Measurements from ENCODE around the gene ZNF618. TPM values are rescaled to one million over a fixed set of nuclear protein-coding genes. Genes with fewer than 3 reads are reported as not detected.

ZNF618 gene
- total RNA-seq, 2 donors from 2014 or later, result 0.60 to 1.7 TPM

DNA sequence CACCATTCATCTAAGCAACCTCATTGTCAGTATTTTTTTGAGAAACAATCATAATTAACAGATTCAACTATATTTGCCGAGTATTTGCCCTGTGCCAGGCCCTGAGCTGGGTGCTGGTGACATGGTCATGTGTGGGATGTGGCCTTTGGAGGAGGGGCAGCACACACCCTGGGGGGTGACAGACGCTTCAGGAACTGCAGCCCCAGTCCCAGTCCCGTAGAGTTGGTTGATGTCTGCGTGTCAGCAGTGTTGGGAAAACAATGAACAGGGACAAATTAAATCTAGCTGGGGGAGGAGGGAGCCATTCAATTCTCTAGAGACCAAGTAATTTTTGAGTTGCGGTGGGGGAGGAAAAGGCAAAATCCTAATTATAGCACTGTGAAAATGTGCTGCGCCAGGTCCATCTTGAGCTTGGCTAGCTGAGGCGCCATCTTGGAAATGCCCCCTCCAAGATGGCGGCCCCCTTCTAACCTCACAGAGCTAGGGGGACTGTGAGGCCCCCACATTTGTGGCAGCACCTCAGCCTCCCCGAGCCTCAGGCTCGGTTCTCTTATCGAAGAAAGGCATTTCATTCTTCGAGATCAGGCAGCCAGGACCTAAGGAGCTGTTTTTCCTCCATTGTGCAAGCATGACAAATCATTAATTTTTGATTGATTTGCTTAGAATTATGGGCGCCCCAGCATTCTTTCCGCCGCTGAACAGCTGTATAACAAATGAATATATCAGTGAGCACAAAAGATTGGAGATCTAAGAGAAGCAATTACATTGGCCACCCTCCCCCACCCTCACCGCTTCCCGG, 87.8 kb downstream of the ZNF618 start:
- no peaks in the 10 kb centered on the region for H3K9me3 ChIP-seq (ENCODE audit: control insufficient read depth, low read length, poor library complexity, severe bottlenecking)
- Mint-ChIP-seq H3K4me3 (no peak overlapping the region), H3K27me3 (peaks cover 9% of the 10 kb centered on the region), H3K36me3 (ENCODE audit: low read depth) (peaks cover 2% of the 10 kb centered on the region), H3K4me1 (peaks cover 2% of the 10 kb centered on the region), H3K27ac (no peak overlapping the region)
- ATAC-seq (no peak), DNase-seq (no peak)

- H3K36me3 Mint-ChIP-seq (ENCODE audit: low read depth), result peaks cover 2% of the 10 kb centered on the region
- no peak overlapping the region for H3K4me3 Mint-ChIP-seq
- no peaks in the 10 kb centered on the region for H3K9me3 ChIP-seq (ENCODE audit: control insufficient read depth, low read length, poor library complexity, severe bottlenecking)
- peaks cover 9% of the 10 kb centered on the region for H3K27me3 Mint-ChIP-seq
- DNase-seq (no peak), ATAC-seq (no peak)
- H3K4me1 Mint-ChIP-seq, result peaks cover 2% of the 10 kb centered on the region
- H3K27ac Mint-ChIP-seq, result no peak overlapping the region
Observed at GRCh38 chr9:113964495-113965170, 88.5 kb downstream of the ZNF618 start.

- no peak for ATAC-seq
- no peak overlapping the region for H3K4me3 Mint-ChIP-seq
- peaks cover 9% of the 10 kb centered on the region for H3K27me3 Mint-ChIP-seq
- no peaks in the 10 kb centered on the region for H3K4me1 Mint-ChIP-seq
- H3K36me3 Mint-ChIP-seq (ENCODE audit: low read depth), result no peaks in the 10 kb centered on the region
- H3K27ac Mint-ChIP-seq, result no peak overlapping the region
- DNase-seq, result no peak
- no peaks in the 10 kb centered on the region for H3K9me3 ChIP-seq (ENCODE audit: control insufficient read depth, low read length, poor library complexity, severe bottlenecking)
Observed at GRCh38 chr9:113966394-113966793, 90.3 kb downstream of the ZNF618 start.

- no peak overlapping the region for H3K4me3 Mint-ChIP-seq
- no peaks in the 10 kb centered on the region for H3K36me3 Mint-ChIP-seq (ENCODE audit: low read depth)
- H3K4me1 Mint-ChIP-seq, result no peaks in the 10 kb centered on the region
- no peak for DNase-seq
- no peak overlapping the region for H3K27ac Mint-ChIP-seq
- H3K27me3 Mint-ChIP-seq, result peaks cover 9% of the 10 kb centered on the region
- H3K9me3 ChIP-seq (ENCODE audit: control insufficient read depth, low read length, poor library complexity, severe bottlenecking), result no peaks in the 10 kb centered on the region
- no peak for ATAC-seq
Observed at GRCh38 chr9:113967380-113967779, 91.3 kb downstream of the ZNF618 start.

DNA sequence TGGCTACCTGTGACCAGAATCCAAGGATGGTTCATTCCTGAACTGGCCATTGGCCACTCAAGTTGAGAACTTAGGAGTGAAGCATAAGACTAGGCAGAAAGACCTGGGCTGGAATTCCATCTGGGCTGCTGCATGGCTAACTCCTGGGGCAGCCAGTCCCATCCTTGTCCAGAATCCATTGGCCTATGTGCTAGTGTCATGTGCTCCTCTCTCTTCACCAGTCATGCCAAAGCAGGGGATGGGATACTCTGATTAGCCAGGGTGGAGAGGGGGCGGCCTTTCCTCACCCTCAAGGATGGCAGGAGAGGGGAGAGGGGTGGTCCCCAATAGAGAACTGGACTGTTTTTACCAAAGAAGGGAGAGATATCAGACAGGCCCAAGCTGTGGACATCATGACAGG, 93.2 kb downstream of the ZNF618 start:
- Mint-ChIP-seq H3K4me1 (no peaks in the 10 kb centered on the region), H3K27me3 (peaks cover 14% of the 10 kb centered on the region), H3K36me3 (ENCODE audit: low read depth) (peaks cover 3% of the 10 kb centered on the region), H3K4me3 (no peak overlapping the region), H3K27ac (no peak overlapping the region)
- DNase-seq (no peak), ATAC-seq (no peak)
- no peaks in the 10 kb centered on the region for H3K9me3 ChIP-seq (ENCODE audit: control insufficient read depth, low read length, poor library complexity, severe bottlenecking)

DNA sequence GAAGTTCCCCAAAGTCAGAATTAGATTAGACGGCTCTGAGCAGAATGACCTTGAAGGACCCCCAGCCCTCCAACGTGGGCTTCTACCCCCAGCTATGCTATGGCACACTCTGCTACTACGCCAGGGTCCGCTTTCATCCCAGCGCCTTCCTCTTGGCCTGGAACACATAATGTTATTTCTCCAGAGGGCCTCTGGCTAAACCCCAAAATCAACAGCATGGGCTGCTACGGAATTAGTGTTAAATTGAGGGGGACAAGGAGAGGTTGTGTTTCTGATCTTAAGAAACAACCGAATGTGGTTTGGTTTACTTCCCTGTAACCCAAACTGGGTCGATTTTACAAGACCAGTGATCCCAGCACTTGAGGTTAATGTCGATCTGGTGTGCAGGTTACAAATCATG, 97.1 kb downstream of the ZNF618 start:
- H3K4me3 Mint-ChIP-seq, result no peak overlapping the region
- peaks cover 12% of the 10 kb centered on the region for H3K27me3 Mint-ChIP-seq
- ATAC-seq, result no peak
- peaks cover 3% of the 10 kb centered on the region for H3K36me3 Mint-ChIP-seq (ENCODE audit: low read depth)
- no peak overlapping the region for H3K27ac Mint-ChIP-seq
- no peak for DNase-seq
- no peaks in the 10 kb centered on the region for H3K9me3 ChIP-seq (ENCODE audit: control insufficient read depth, low read length, poor library complexity, severe bottlenecking)
- H3K4me1 Mint-ChIP-seq, result peaks cover 3% of the 10 kb centered on the region

GRCh38 chr9:113973963-113974413, 97.9 kb downstream of the ZNF618 start:
- ATAC-seq (no peak), DNase-seq (no peak)
- H3K9me3 ChIP-seq (ENCODE audit: control insufficient read depth, low read length, poor library complexity, severe bottlenecking), result no peaks in the 10 kb centered on the region
- H3K36me3 Mint-ChIP-seq (ENCODE audit: low read depth), result peaks cover 3% of the 10 kb centered on the region
- H3K27me3 Mint-ChIP-seq, result peaks cover 12% of the 10 kb centered on the region
- no peak overlapping the region for H3K4me3 Mint-ChIP-seq
- peaks cover 3% of the 10 kb centered on the region for H3K4me1 Mint-ChIP-seq
- no peak overlapping the region for H3K27ac Mint-ChIP-seq

DNA sequence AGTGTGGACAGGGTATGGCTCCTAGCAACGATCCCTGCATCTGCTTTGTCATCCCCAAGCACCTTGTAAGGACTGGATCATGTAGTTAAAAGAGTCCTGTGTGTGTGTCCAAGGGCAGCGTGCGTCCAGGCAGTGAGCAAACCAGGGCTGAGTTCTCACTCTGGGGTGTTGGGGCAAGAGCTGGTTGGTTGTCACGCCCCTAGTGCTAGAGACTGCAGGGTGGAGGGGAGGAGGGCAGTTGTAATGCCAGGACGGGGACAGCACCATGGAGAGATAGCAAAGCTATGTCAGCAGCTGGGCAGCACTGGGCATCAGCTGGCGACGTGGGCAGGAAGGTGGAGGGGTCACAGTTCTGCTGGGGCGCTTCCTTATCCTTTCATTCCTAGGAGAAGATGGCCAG, 100.8 kb downstream of the ZNF618 start:
- H3K27me3 Mint-ChIP-seq, result peaks cover 12% of the 10 kb centered on the region
- DNase-seq (no peak), ATAC-seq (no peak)
- H3K36me3 Mint-ChIP-seq (ENCODE audit: low read depth), result peaks cover 3% of the 10 kb centered on the region
- H3K9me3 ChIP-seq (ENCODE audit: control insufficient read depth, low read length, poor library complexity, severe bottlenecking), result no peaks in the 10 kb centered on the region
- peaks cover 3% of the 10 kb centered on the region for H3K4me1 Mint-ChIP-seq
- H3K4me3 Mint-ChIP-seq, result no peak overlapping the region
- no peak overlapping the region for H3K27ac Mint-ChIP-seq

GRCh38 chr9:113978725-113979342, 102.7 kb downstream of the ZNF618 start:
- DNase-seq, result no peak
- Mint-ChIP-seq H3K36me3 (ENCODE audit: low read depth) (peaks cover 3% of the 10 kb centered on the region), H3K27ac (no peak overlapping the region), H3K4me1 (peaks cover 3% of the 10 kb centered on the region), H3K27me3 (peaks cover 10% of the 10 kb centered on the region), H3K4me3 (no peak overlapping the region)
- no peaks in the 10 kb centered on the region for H3K9me3 ChIP-seq (ENCODE audit: control insufficient read depth, low read length, poor library complexity, severe bottlenecking)
- ATAC-seq, result no peak

- ATAC-seq (no peak), DNase-seq (no peak)
- no peaks in the 10 kb centered on the region for H3K9me3 ChIP-seq (ENCODE audit: control insufficient read depth, low read length, poor library complexity, severe bottlenecking)
- Mint-ChIP-seq H3K4me3 (no peak overlapping the region), H3K36me3 (ENCODE audit: low read depth) (no peaks in the 10 kb centered on the region), H3K27ac (no peak overlapping the region), H3K4me1 (peaks cover 3% of the 10 kb centered on the region), H3K27me3 (peaks cover 7% of the 10 kb centered on the region)
Observed at GRCh38 chr9:113979343-113980127, 103.4 kb downstream of the ZNF618 start.

DNA sequence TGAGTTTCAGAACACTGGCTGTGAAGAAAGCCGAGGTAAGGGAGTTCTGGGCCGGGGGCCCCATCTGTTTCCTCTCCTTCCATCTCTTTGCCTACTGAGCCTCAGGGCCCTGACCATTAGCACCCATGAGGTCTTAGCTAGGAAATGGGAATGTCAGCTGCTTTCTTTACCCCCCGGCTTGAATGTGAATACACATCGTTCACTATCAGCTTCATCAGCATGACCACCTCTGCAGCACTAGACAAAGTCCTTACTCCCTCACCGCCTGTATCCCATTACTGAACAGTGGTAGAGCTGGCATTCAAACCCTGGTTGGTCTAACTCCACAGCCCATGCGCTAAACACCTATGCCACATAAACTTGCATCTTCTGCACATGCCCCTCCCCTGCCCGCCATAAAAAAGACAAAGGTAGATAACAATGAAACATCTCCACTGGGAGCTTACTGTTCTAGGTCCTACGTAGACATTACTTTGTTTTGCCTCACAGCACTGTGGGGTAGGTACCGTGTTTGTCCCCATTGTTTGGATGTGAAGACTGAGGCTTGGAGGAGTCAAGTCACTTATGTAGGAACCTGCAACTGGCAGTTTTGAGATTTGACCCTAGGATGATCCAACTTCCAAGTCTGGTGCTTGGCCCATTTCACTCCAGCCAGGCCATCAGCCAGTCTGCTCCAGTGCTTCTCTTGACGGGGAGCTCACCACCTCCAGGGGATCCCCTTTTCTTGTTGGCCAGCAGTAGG, 108.7 kb downstream of the ZNF618 start:
- ATAC-seq (no peak), DNase-seq (no peak)
- Mint-ChIP-seq H3K4me1 (no peaks in the 10 kb centered on the region), H3K27ac (no peak overlapping the region), H3K4me3 (no peak overlapping the region), H3K27me3 (no peaks in the 10 kb centered on the region), H3K36me3 (ENCODE audit: low read depth) (no peaks in the 10 kb centered on the region)
- H3K9me3 ChIP-seq (ENCODE audit: control insufficient read depth, low read length, poor library complexity, severe bottlenecking), result no peaks in the 10 kb centered on the region

DNA sequence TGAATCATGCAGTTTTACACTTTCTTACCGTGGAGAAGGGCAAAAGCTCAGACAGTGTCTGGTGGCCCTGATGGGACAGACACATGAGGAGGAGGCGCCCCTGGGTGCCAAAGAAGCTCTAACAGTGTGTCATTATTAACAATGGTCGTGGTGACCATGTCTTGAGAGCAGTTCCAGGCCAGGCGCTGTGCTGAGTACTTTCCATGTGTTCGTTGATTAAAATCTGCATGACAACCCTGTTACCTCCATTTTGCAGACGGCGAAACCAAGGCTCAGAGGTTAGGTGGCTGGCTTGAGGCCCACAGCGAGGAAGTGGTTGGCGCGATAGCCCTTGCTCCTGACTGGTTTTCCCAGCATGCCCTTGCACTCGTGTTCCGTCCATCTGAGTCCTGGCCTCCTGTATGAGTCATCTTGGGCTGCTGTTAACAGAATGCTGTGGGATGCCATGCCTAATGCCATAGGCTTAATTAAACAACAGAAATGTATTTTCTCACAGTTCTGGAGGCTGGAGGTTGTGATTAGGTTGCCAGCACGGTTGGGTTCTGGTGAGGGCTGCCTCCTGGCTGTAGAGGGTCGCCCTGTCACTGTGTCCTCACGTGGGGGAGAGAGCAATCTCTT, 110.0 kb downstream of the ZNF618 start:
- Mint-ChIP-seq H3K36me3 (ENCODE audit: low read depth) (no peaks in the 10 kb centered on the region), H3K27me3 (peaks cover 3% of the 10 kb centered on the region)

More for the DNA sequence above, 110.0 kb downstream of the ZNF618 start:
- no peak for DNase-seq
- H3K4me1 Mint-ChIP-seq, result no peaks in the 10 kb centered on the region
- H3K9me3 ChIP-seq (ENCODE audit: control insufficient read depth, low read length, poor library complexity, severe bottlenecking), result no peaks in the 10 kb centered on the region
- H3K4me3 Mint-ChIP-seq, result no peak overlapping the region
- ATAC-seq, result no peak
- no peak overlapping the region for H3K27ac Mint-ChIP-seq

Measured in T-helper 17 cell (primary cell).